GM20000 (cell line): ENCODE data around the gene MGA.

Source experiments
- DNase-seq: peaks from one replicate; pipeline ENCODE4 v3.0.0; 2012; ENCODE audit warnings: low spot score
- TF ChIP-seq, protein P1 (sequence below): IDR thresholded peaks from 2 replicates; pipeline ENCODE4 v1.5.1; 2012; ENCODE audit warnings: mild to moderate bottlenecking, control low read depth; ENCODE audit errors: extremely low read depth, missing control alignments

The MGA gene

DNA sequence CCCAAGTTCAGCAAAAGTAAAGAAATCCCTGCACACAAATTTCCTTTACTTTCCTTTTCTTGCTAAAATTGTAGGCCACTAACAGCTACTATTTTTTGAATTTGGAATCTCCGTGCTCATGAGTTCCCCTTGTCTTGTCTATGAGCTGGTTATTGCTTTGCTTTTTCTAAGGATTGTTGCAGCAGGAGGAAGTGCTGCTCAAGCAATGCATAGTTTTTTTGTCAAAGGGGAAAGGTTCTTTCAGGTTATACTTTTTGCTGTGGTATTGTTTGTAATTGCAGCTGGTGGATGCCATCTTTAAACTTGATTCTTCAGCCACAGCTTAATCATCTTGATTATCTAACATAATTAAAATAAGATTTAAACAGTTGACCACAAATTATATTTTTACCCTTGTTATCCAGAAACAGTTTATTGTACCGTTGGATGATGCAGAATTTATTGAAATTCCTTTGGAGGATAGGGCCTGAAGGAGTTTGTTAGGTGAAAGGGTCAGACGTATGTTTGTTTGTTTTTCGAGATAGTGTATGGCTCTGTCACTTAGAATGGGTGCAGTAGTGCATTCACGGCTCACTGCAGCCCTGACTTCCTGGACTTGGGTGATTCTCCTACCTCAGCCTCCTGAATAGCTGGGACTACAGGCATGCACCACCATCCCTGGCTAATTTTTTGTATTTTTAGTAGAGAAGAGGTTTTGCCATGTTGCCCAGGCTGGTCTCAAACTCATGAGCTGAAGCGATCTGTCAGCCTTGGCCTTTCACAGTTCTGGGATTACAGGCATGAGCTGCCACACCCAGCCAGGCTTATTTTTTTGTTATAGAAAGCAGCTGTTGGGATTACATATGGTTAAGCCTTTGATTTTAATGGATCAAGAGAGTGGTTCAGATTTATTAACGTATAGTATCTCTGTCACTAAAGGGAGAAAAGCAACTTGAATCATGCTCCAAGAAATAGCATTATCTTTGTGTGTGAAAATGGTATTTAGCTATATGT, 11.7 kb downstream of the MGA start:
- DNase-seq = no peak
- TF ChIP-seq, protein P1, sequence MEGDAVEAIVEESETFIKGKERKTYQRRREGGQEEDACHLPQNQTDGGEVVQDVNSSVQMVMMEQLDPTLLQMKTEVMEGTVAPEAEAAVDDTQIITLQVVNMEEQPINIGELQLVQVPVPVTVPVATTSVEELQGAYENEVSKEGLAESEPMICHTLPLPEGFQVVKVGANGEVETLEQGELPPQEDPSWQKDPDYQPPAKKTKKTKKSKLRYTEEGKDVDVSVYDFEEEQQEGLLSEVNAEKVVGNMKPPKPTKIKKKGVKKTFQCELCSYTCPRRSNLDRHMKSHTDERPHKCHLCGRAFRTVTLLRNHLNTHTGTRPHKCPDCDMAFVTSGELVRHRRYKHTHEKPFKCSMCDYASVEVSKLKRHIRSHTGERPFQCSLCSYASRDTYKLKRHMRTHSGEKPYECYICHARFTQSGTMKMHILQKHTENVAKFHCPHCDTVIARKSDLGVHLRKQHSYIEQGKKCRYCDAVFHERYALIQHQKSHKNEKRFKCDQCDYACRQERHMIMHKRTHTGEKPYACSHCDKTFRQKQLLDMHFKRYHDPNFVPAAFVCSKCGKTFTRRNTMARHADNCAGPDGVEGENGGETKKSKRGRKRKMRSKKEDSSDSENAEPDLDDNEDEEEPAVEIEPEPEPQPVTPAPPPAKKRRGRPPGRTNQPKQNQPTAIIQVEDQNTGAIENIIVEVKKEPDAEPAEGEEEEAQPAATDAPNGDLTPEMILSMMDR = no peak

DNA sequence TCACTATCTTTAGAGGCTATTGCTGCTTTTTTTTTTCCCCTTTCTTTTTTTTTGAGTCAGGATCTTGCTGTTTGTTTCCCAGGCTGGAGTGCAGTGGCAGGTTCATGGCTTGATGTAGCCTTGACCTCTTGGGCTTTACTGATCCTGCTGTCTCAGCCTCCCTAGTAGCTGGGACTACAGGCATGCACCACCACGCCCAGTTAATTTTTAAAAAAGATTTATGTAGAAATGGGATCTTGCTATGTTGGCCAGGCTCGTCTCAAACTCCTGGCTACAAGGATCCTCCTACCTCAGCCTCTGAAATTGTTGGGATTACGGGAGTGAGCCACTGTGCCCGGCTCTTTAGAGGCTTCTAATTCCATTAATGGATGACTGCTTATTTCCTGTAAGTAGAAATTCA, 15.1 kb downstream of the MGA start:
- TF ChIP-seq, protein P1 = no peak
- DNase-seq = no peak

DNA sequence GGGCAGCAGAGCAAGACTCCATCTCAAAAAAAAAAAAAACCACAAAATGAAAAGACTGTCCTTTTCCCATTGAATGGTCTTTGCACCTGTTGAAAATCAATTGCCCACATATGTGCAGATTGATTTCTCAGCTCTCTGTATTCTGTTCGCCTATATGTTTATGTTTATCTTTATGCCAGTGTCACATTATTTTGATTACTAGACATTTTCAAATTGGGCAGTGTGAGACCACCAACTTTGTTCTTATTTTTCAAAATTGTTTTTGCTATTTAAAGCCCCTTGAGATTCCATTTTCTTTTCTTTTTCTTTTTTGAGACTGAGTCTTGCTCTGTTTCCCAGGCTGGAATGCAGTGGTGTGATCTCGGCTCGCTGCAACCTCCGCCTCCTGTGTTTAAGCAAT, 18.5 kb downstream of the MGA start:
- TF ChIP-seq, protein P1 = no peak
- DNase-seq = no peak

DNA sequence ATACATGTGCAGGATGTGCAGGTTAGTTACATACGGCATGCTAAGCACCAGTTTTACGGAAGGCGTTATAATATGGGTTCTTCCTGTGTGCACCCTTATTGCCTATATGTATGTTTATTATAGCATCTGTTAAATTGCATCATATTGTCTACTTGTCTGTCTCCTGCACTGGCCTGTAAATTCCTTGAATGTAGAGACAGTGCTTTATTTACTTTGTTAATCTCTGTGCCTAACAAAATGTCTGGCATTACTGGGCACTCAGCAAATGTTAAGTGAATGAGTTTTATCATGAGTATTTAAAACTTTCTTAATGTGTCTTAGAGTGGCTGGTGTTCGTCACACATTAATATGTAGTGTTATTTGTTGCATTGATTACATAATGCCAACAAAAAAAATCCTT, 23.8 kb downstream of the MGA start:
- TF ChIP-seq, protein P1 = no peak

DNA sequence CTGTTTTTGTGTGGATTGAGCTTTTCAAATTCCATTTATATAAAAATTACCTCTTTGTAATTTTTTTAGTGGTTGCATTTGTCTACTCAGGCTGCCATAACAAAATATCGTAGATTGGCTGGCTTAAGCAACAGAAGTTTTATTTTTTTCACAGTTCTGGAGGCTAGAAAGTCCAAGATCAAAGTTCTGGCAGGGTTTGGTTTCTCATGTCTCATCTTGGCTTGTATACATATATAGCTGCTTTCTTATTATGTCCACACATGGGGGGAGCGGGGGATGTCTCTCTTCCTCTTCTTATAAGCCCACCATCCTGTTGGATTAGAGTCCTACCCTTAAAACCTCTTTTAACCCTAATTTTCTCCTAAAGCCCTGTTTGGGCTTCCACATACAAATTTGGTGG, 28.5 kb downstream of the MGA start:
- TF ChIP-seq, protein P1 = no peak
- no peak for DNase-seq

More for the DNA sequence above, 23.8 kb downstream of the MGA start:
- DNase-seq = no peak

DNA sequence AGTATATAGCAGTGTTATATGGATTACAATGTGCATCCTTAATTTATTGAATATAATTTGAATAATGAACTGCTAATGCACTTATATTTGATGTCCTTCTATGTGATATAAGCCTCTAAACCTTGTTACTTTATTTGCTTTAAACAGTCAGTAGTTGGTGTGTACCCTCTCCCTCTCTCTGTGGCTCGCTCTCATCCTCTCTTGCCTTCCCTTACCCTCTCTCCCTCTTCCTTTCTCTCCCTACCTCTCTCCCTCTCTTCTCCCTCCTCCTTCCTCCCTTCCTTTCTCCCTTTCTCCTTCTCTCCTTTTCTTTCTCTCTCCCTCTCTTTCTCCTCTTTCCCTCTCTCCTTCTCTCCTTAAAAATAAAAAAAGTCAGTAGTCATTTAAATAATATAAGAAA, 28.9 kb downstream of the MGA start:
- no peak for DNase-seq
- TF ChIP-seq, protein P1 = no peak

DNA sequence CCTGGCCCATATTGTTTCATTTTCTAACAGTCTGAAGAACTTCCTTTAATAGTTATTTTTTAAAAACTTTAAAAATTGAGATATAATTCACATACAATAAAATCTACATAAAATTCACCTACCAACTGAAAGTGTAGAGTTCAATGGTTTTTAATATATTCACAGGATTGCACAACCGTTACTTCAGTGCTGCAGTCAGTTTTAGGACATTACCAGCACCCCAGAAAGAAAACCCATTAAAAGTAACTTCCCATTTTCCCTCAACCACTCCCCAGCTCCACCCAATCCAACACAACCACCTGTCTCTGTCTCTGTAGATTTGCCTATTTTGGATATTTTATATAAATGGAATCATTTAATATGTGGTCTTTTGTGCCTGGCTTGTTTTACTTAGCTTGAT, 29.6 kb downstream of the MGA start:
- TF ChIP-seq, protein P1 = no peak
- DNase-seq = no peak
